GM12801 (cell line): Measurements from ENCODE around the gene MAGEA4.

ENCODE experiments used
- TF ChIP-seq, protein P1 (sequence below): IDR thresholded peaks from one replicate; pipeline ENCODE4 v1.5.1; 2011; ENCODE audit warnings: control low read depth; ENCODE audit not compliant: insufficient read length; ENCODE audit errors: extremely low read depth

Gene MAGEA4

DNA sequence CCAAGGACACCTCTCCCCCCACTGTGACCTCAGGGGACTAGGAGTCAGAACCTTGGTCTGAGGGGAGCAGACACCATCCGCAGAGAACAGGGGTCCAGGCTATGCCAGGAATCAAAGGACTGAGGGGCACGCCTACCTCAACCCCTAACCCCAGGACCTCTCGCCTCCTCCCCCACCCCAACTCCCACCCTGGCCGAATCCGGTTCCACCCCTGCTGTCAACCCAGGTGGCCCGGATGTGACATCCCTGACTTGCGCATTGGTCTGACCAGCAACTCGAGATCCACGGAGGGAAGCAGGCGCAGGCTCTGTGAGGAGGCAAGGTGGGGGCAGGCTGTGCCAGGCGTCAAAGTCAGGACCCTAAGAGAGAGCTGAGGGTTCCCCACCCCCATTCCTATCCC is 468 bp upstream of the MAGEA4 start:
- TF ChIP-seq, protein P1, sequence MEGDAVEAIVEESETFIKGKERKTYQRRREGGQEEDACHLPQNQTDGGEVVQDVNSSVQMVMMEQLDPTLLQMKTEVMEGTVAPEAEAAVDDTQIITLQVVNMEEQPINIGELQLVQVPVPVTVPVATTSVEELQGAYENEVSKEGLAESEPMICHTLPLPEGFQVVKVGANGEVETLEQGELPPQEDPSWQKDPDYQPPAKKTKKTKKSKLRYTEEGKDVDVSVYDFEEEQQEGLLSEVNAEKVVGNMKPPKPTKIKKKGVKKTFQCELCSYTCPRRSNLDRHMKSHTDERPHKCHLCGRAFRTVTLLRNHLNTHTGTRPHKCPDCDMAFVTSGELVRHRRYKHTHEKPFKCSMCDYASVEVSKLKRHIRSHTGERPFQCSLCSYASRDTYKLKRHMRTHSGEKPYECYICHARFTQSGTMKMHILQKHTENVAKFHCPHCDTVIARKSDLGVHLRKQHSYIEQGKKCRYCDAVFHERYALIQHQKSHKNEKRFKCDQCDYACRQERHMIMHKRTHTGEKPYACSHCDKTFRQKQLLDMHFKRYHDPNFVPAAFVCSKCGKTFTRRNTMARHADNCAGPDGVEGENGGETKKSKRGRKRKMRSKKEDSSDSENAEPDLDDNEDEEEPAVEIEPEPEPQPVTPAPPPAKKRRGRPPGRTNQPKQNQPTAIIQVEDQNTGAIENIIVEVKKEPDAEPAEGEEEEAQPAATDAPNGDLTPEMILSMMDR = no peak

DNA sequence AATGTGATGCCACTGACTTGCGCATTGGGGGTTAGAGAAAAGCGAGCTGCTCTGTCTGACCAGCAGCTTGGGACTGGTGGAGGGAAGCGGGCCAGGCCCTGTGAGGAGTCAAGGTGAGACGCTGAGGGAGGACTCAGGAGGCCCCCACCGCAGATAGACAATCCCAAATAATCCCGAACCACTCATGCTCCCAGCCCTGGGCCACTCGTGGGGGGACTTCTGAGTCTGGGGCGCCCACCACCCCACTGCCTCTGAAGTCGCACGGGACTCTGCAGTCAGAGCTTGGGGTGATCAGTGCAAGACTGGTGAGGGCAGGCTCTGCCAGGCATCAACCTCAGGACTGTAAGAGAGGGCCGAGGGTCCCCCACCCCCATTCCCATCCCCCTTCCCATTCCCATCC is 6.9 kb downstream of the MAGEA4 start:
- TF ChIP-seq, protein P1 = no peak

DNA sequence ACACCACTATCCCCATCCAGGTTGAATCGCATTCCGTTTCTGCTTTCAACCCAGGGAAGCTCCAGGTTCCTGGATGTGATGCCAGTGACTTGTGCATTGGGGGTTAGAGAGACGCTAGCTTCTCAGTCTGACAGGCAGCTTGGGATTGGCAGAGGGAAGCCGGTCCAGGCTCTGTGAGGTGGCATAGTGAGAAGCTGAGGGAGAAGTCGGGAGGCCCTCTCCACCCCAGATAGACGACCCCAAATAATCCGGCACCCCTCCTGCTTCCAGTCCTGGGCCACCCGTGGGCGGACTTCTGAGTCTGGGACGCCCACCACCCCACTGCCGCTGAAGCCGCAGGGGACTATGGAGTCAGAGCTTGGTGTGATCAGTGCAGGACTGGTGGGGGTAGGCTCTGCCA is 7.4 kb downstream of the MAGEA4 start:
- TF ChIP-seq, protein P1 = no peak

DNA sequence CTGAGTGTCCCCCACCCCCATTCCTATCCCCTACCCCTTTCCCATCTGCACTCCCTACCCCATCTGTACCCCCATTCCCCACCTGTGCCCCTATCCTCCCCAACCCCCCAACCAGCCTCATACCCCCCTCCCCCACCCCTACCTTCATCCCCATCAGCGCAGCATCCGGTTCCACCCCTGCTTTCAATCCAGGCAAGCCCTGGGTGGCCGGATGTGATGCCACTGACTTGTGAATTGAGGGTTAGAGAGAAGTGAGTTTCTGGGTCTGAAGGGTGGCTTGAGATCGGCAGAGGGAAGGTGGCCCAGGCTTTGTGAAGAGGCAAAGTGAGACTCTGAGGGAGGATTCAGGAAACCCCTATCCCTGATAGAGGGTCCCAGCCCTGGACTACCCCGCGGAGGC is 7.8 kb downstream of the MAGEA4 start:
- TF ChIP-seq, protein P1 = no peak

DNA sequence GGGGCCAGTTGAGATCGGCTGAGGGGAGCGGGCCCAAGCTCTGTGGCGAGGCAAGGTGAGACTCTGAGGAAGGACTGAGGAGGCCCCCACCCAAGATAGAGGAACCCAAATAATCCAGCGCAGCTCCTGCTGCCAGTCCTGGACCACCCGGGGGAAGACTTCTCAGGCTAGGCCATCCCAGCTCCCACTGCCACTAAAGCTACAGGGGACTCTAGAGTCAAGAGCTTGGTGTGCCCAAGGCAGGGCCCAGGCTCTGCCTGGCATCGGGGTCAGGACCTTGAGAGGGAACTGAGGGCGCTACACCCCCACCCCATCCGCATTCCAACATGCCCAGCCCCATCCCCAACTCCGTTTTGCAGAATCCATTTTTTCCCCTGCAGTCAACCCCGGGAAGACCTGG is 8.6 kb downstream of the MAGEA4 start:
- TF ChIP-seq, protein P1 = no peak

DNA sequence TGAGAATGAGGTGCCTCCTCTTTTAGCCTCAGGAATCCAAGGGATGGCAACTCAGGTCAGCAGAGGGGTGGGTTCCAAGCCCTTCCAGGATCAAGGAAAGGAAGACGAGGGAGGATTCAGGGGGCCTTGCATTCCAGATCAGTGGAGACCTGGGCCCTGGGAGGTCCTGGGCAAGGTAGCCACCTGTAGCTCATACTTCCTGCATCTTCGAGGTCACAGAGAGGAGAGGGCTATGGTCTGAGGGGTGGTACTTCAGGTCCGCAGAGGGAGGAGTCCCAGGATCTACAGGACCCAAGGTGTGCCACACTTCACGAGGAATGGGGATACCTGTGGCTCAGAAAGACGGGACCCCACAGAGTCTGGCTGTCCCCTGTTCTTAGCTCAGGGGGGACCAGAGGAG is 9.2 kb downstream of the MAGEA4 start:
- TF ChIP-seq, protein P1 = no peak

DNA sequence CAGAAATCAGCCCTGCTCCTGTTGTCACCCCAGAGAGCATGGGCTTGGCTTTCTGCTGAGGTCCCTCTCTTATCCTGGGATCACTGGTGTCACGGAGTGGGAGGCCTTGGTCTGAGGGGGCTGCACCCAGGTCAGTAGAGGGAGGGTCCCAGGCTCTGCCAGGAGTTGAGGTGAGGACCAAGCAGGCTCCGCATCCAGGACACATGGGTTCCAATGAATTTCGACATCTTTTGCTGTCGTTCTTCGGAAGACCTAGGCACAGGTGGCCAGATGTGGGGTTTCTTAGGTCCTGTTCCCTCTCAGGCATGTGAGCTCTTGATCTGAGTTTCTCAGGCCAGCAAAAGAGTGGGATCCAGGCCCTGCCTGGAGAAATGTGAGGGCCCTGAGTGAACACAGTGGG is 10.0 kb downstream of the MAGEA4 start:
- TF ChIP-seq, protein P1 = no peak

DNA sequence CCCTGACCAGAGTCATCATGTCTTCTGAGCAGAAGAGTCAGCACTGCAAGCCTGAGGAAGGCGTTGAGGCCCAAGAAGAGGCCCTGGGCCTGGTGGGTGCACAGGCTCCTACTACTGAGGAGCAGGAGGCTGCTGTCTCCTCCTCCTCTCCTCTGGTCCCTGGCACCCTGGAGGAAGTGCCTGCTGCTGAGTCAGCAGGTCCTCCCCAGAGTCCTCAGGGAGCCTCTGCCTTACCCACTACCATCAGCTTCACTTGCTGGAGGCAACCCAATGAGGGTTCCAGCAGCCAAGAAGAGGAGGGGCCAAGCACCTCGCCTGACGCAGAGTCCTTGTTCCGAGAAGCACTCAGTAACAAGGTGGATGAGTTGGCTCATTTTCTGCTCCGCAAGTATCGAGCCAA is 11.0 kb downstream of the MAGEA4 start:
- TF ChIP-seq, protein P1 = no peak
